Endodermal cell (in vitro differentiated cells): Measurements from ENCODE around the gene RBMS3. TPM values are rescaled to one million over a fixed set of nuclear protein-coding genes. Genes with fewer than 3 reads are reported as not detected.

Experiments
- DNase-seq: peaks from one replicate; pipeline ENCODE4 v3.0.0-alpha.2; 2017
- H3K27ac ChIP-seq: 2 replicates; pipeline ENCODE4 v1.5.1; 2013; ENCODE audit warnings: mild to moderate bottlenecking, low read depth, low read length, moderate library complexity
- H3K27me3 ChIP-seq: 2 replicates; pipeline ENCODE4 v1.6.1; 2013; ENCODE audit warnings: mild to moderate bottlenecking, low read length, moderate library complexity; ENCODE audit not compliant: insufficient read depth, control insufficient read depth, poor library complexity, severe bottlenecking
- H3K36me3 ChIP-seq: 2 replicates; pipeline ENCODE4 v1.7.0; 2013; ENCODE audit warnings: mild to moderate bottlenecking, low read length, moderate library complexity; ENCODE audit not compliant: control insufficient read depth, insufficient read depth
- H3K4me1 ChIP-seq: one replicate; pipeline ENCODE4 v1.7.0; 2013; ENCODE audit warnings: low read length; ENCODE audit not compliant: control insufficient read depth, insufficient read depth
- H3K4me3 ChIP-seq: 2 replicates; pipeline ENCODE4 v1.5.1; 2013; ENCODE audit warnings: mild to moderate bottlenecking, low read length, moderate library complexity
- H3K9ac ChIP-seq: 2 replicates; pipeline ENCODE4 v1.6.1; 2013; ENCODE audit warnings: mild to moderate bottlenecking, low read length, moderate library complexity; ENCODE audit not compliant: poor library complexity, severe bottlenecking; ENCODE audit errors: extremely low read depth
- H3K9me3 ChIP-seq: 2 replicates; pipeline ENCODE4 v1.6.1; 2013; ENCODE audit warnings: mild to moderate bottlenecking, low read length, moderate library complexity; ENCODE audit not compliant: control insufficient read depth
- H3K27ac Mint-ChIP-seq: 2 replicates; pipeline ENCODE4 v1.8.0; 2020; ENCODE audit warnings: mixed read lengths
- H3K27me3 Mint-ChIP-seq: 2 replicates; pipeline ENCODE4 v1.8.0; 2021; ENCODE audit warnings: mild to moderate bottlenecking, mixed read lengths; ENCODE audit not compliant: insufficient read depth
- H3K36me3 Mint-ChIP-seq: 2 replicates; pipeline ENCODE4 v1.8.0; 2020; ENCODE audit warnings: low read depth, mixed read lengths
- H3K4me1 Mint-ChIP-seq: 2 replicates; pipeline ENCODE4 v1.8.0; 2020; ENCODE audit warnings: mixed read lengths
- H3K4me3 Mint-ChIP-seq: 2 replicates; pipeline ENCODE4 v1.8.0; 2020; ENCODE audit warnings: mild to moderate bottlenecking, moderate library complexity, mixed read lengths
- H3K9me3 Mint-ChIP-seq: 2 replicates; pipeline ENCODE4 v1.8.0; 2020; ENCODE audit warnings: mild to moderate bottlenecking, mixed read lengths
- whole genome bisulfite sequencing, 2 experiments: methylation state at CpG; one replicate each; pipeline versions ENCODE4 v1.1.5 to v1.1.7; 2013; ENCODE audit warnings: missing lambda C conversion rate in 2 of 2, mixed read lengths in 1 of 2; ENCODE audit not compliant: insufficient coverage in 1 of 2, insufficient read length in 1 of 2; 5-methylcytosine and 5-hydroxymethylcytosine counted together
- total RNA-seq, 2 donors: library from RNA; stranded (reverse); fragmentation: NEBNext Ultra II Directional in 1 of 2; extraction: Animal tissue kit (Norgen Biotek cat#: 25700) in 1 of 2; gene quantifications; 2 replicates in 1 of 2; 3 replicates in 1 of 2; pipeline ENCODE4 v1.2.1, GENCODE V29; 2021
- TF ChIP-seq, protein P1 (sequence below): fragments of 200-600 bp; sonication (generic); conservative IDR thresholded peaks from 2 replicates; pipeline ENCODE4 v1.5.0; 2021; ENCODE audit warnings: antibody characterized with exemption, mild to moderate bottlenecking

The RBMS3 gene
- total RNA-seq, 2 donors from 2014 or later: 2.0 to 7.3 TPM

DNA sequence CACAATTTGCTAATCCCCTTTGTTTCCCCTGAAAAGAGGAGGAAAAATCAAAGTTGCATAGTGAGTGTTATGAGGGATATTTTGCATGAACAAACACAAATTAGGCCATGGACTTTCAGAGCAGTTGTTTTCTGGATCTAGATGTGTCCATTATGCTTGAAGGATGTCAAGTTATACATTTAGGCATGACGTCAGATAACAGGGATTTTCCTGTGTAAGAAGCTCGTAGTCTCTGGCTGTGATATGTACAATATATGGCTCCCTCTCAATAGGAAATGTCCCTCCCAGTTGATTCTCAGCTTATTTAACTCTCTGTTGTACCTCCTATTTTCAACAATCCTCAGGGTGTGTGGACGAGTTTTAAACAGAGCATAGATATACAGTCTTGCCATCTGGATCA lies 171.0 kb downstream of the RBMS3 start:
- no peaks in the 10 kb centered on the region for H3K9me3 ChIP-seq
- Mint-ChIP-seq H3K27me3 (no peaks in the 10 kb centered on the region), H3K9me3 (no peaks in the 10 kb centered on the region), H3K27ac (no peak overlapping the region), H3K4me1 (peaks cover 20% of the 10 kb centered on the region), H3K4me3 (no peak overlapping the region), H3K36me3 (no peaks in the 10 kb centered on the region)
- H3K27ac ChIP-seq: no peak overlapping the region
- H3K4me1 ChIP-seq: peaks cover 3% of the 10 kb centered on the region
- WGBS, 2 experiments: 93 to 95% methylated on average over 3 of the region's 3 CpGs
- no peaks in the 10 kb centered on the region for H3K27me3 ChIP-seq
- H3K4me3 ChIP-seq: no peak overlapping the region
- no peak overlapping the region for H3K9ac ChIP-seq
- DNase-seq: no peak
- no peaks in the 10 kb centered on the region for H3K36me3 ChIP-seq
- TF ChIP-seq, protein P1, sequence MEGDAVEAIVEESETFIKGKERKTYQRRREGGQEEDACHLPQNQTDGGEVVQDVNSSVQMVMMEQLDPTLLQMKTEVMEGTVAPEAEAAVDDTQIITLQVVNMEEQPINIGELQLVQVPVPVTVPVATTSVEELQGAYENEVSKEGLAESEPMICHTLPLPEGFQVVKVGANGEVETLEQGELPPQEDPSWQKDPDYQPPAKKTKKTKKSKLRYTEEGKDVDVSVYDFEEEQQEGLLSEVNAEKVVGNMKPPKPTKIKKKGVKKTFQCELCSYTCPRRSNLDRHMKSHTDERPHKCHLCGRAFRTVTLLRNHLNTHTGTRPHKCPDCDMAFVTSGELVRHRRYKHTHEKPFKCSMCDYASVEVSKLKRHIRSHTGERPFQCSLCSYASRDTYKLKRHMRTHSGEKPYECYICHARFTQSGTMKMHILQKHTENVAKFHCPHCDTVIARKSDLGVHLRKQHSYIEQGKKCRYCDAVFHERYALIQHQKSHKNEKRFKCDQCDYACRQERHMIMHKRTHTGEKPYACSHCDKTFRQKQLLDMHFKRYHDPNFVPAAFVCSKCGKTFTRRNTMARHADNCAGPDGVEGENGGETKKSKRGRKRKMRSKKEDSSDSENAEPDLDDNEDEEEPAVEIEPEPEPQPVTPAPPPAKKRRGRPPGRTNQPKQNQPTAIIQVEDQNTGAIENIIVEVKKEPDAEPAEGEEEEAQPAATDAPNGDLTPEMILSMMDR: no peak

DNA sequence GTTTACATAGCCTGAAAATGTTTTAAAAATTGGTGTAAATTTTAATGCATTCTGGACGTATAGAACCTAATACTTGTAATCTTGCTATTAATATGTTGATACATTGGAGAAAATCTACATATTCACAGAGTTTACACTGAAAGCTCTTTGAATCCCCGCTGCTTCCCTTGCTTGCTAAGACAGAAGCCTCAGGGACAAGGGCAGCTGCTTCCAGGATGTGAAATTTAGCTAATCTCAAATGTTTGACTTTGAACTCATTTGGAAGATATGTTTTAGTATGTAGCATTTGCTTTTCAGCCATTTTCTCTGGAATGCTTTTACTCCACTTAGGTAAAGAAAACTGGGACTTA lies 172.0 kb downstream of the RBMS3 start:
- Histone ChIP-seq H3K27me3 (no peaks in the 10 kb centered on the region), H3K9me3 (no peaks in the 10 kb centered on the region), H3K4me1 (peaks cover 3% of the 10 kb centered on the region), H3K4me3 (no peak overlapping the region), H3K36me3 (no peaks in the 10 kb centered on the region), H3K9ac (no peak overlapping the region), H3K27ac (no peak overlapping the region)
- TF ChIP-seq, protein P1: no peak
- WGBS, 2 experiments: 40 to 67% methylated on average over 1 of the region's 2 CpGs
- Mint-ChIP-seq H3K27me3 (no peaks in the 10 kb centered on the region), H3K9me3 (no peaks in the 10 kb centered on the region), H3K36me3 (no peaks in the 10 kb centered on the region), H3K27ac (no peak overlapping the region), H3K4me3 (no peak overlapping the region), H3K4me1 (peaks cover 20% of the 10 kb centered on the region)
- no peak for DNase-seq

DNA sequence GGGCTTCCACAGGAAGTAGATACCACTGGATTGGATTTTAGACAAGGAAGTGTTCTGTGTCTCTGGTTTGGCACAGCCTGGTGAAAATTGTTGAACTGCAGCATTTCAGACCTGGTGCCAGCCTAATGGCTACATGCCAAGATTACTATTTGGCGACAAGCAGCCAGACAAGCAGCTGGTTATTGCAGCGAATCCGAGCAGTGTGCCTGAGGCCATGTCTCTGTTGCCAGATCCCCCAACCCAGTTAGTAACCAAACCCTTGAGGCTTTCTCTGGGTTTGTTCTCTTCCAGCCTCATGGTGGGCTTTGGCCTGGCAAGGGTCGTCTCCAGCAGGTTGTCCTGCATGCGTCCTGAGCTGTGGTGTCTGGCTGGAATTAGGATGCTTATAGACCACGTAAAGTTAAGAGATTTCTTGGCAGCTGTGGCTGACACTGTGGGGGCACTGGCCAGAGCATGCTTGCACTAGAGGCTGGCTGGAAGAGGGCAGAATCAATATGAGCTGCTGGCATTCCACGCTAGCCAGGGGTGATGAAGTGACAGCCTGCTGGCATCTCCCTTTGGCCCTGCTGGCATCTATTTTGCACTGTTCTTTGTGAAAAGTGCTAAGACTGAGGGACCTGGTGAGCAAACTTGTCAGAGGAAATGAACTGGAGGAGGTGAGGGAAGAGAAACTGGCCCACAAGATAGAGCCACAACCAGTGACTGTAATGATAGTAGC lies 172.6 kb downstream of the RBMS3 start:
- H3K4me1 ChIP-seq: peaks cover under 1% of the 10 kb centered on the region
- DNase-seq: no peak
- no peaks in the 10 kb centered on the region for H3K27me3 ChIP-seq
- H3K9me3 Mint-ChIP-seq: no peaks in the 10 kb centered on the region
- H3K4me3 Mint-ChIP-seq: no peak overlapping the region
- no peak overlapping the region for H3K27ac ChIP-seq
- H3K27me3 Mint-ChIP-seq: no peaks in the 10 kb centered on the region
- no peak overlapping the region for H3K27ac Mint-ChIP-seq
- H3K36me3 ChIP-seq: no peaks in the 10 kb centered on the region
- TF ChIP-seq, protein P1: no peak
- peaks cover 14% of the 10 kb centered on the region for H3K4me1 Mint-ChIP-seq
- no peaks in the 10 kb centered on the region for H3K9me3 ChIP-seq
- 92 to 100% methylated on average over 3 to 7 of the region's 7 CpGs for WGBS, 2 experiments
- no peak overlapping the region for H3K4me3 ChIP-seq
- H3K36me3 Mint-ChIP-seq: no peaks in the 10 kb centered on the region
- no peak overlapping the region for H3K9ac ChIP-seq
